Measurements from ENCODE around the gene TFEC.
"Not testable (repeated sequence)": the region's sequence is repeated elsewhere in the genome, so short reads cannot be mapped to it uniquely, and the experiment has no call there.

The TFEC gene

DNA sequence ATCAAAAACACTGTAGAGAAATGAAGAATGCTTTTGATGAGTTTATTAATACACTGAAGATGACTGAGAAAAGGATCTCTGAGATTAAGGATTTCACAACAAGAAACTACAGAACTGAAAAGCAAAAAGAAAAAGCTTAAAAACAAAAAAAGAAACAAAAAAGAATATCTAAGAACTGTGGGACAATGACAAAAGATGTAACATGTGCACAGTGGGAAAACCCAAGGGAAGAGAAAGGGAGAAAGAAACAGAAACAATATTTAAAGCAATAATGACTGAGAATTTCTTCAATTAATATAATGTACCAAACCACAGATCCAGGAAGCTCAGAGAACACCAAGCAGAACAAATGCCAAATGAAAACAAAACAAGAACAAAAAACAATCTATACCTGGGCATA is 42.2 kb downstream of the TFEC start:
- DNase-seq (ENCODE audit: low read depth): no peak

DNA sequence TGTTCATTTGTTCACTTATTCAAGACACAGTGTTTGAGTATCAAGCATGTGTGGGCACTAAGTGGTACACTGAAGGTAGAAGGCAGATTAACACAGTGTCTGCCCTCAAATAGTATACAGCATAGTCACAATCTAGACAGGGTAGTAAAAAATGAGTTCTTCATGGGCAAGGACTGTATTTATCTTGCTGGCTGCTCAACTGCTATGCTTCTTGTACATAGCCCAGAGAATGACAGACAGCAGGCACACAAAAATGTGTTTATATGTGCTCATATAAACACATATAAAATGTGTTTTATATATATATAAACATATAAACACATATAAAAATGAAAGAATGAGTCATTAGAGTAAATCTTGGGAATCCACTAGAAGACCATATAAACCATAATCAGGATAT is 43.1 kb downstream of the TFEC start:
- DNase-seq (ENCODE audit: low read depth): no peak

DNA sequence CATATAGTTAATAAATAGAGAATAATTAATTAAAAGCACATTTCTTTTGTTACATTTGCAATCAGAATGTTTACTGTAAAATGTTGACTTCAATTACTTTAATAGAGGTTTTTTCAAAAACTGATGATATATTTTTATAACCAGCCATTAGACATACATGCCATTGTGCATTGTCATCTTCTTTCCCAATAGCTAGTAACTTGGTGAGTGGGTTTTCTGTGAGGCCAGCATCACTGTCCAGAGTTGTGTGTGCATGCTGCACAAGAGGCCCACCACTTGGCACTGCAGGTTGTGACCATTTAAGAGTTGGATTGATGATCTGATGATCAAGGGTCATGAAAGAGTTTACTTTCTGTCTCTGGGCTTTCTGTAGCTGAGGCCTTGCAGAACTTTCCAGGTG is 46.5 kb downstream of the TFEC start:
- no peak for DNase-seq (ENCODE audit: low read depth)

DNA sequence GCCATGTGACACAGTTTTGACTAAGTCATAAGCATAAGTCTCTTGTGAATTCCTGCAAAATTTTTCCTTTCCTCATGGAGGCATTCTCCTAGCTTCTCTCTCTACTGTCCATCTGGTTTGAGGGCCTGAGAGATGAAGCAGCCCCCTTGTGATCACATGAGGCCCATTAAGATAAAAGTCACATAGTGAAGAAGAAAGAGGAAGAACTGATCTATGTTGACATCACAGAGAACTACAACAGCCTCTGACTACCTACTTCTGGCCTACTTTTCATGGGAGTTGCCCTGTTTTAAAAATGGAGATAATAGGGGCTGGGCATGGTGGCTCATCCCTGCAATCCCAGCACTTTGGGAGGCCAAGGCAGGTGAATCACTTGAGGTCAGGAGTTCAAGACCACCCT is 50.4 kb downstream of the TFEC start:
- no peak for DNase-seq (ENCODE audit: low read depth)

DNA sequence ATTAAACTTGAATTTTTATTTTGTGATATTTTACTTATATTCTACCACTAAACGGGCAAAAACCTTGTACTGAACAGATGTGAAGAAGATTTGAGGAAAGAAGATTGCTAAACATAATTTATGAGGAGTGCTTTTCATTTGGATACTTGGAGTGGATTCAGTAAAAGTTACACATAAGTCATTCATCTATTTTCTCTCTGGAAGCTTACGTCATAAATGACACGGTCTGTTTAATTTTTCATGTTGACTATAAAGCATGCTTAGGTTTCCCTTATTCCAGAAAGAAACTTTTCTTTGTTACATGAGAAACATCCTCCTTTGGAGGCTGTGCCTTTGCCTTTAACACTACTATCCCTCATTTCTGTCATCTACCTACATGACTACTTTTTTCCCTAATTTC is 53.9 kb downstream of the TFEC start:
- no peak for DNase-seq (ENCODE audit: low read depth)

DNA sequence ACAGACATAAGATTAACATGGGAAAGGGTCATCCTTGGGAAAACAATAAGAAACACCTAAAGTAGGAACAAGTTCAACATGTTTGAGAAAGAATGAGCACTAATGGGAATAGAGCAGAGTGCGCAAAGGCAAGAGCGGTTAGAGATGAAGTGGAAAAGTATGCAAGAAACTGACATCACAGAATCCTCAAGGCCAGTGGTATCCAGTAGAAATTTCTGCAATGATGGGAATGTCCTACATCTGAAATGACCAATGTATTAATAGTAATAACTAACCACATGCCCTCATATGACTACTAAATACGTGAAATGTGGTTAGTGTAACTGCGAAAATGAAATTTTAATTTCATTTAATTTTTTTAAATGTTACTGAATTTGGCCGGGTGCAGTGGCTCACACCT is 54.8 kb downstream of the TFEC start:
- DNase-seq (ENCODE audit: low read depth): no peak

DNA sequence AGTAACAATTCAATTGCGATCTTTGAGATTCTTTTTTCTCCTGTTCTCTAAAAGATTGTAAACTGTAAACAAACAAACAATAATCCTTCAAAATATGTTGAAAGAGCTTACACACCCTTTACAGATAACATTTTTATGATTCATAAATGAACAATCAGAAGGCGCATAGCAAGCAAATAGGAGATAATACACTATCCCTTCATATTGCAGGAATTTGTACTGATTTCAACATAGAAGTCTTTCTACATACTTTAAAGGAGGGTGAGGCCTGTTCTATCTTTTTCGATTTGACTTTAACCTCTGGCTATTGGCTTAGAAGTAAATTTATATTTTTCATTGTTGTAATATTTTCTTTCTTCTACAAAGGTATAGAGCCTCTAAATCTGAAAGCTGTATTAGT is 57.2 kb downstream of the TFEC start:
- no peak for DNase-seq (ENCODE audit: low read depth)

DNA sequence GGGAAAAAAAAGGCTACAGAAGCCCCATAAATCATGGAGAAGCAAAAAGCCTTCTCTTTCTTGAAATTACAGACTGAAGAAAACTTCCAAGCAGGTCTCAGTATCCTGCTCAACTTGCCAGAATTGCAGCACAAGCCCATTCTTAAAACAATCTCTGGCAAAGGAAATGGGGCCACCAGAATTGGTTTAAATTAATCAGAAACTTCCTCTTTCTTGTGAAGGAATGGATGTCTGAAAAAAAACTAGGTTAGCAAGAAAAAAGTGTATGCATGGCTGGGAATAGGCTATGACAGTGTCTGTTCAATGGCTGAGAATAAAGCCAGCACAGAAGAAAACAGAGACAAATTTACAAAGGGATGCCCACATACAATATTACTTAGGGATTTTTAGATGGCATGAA is 59.1 kb downstream of the TFEC start:
- DNase-seq (ENCODE audit: low read depth): no peak

DNA sequence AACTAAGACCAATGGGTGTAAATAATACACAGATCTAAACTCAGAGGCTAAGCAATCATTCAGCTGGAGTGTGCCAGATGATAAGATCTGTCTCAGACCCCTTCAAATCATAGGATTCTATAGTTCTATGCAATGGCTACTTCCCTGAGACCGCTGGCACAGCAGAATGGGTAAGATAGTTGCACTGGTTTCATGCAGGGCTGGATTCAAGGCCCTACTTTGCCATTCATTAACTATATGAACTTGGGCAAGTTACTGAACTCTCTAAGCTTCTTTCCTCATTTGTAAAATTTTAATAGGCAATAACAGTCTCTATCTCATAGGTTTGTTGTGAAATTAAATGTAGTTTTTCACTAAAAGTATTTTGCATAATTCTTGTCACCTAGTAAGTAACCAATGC is 62.0 kb downstream of the TFEC start:
- no peak for DNase-seq (ENCODE audit: low read depth)

DNA sequence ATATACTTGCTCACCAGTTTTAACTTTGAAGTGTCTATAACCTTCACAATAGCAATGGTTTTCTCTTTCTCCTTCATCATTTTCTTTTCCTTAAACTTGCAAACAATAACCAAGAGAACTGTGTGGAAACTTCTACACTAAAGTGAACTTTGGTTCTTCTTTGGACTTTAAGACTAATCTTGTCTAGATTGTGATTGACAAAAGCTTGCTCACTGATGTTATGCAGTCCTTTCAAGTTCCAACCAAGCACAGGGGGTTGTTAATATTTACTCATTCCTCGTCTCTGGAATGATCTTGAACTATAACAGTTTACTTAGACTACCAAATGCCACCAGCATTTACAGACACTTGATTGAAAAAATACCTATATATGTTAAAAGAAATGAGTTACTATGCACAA is 62.4 kb downstream of the TFEC start:
- DNase-seq (ENCODE audit: low read depth): no peak

DNA sequence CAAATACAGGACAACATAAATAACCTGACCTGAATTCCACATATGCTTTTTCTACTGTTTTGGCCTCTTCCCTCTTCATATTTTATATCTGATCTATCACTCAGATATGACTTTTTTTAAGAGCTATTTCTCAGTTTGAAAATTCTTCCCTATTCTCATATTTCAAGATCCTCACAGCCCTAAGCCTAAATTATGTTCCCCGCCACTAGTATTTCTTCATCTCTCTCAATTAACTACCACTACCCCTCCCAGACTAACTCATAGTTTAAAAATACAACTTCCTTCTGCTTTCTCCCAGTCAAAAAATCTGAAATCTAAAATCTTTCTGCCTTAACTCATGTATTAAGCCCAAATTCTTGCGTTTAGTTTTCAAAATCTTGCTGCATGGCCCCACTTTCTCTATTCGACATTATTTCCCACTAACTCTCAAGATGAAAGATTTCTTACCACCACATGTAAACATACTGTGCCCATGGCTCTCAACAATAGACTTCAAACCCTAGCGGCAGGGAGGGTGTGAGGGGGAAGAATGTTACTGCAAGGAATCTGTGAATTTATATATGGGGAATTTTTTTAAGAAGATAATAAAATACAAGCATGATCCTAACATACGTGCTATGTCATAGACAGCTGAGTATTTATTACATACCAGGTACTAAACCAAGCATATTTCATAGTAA is 64.6 kb downstream of the TFEC start:
- no peak for DNase-seq (ENCODE audit: low read depth)

DNA sequence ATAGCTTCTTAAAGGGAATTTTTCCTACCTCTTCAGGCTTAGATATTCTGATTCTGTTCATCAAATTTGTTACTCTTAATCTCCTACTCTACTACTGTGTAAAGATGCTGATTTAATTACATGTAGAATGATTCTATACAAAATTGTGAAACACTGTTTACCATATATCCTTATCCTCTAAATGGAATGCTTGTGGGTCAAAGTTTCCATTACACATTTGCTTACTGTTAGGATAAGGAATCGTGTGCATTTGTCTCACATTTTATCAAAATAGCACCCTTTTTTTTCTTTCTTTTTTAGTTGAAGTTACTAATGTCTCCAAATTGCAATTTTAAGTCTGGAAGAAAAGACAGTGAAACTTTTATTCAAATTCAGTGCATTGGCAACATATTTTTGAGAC is 65.3 kb downstream of the TFEC start:
- no peak for DNase-seq (ENCODE audit: low read depth)

DNA sequence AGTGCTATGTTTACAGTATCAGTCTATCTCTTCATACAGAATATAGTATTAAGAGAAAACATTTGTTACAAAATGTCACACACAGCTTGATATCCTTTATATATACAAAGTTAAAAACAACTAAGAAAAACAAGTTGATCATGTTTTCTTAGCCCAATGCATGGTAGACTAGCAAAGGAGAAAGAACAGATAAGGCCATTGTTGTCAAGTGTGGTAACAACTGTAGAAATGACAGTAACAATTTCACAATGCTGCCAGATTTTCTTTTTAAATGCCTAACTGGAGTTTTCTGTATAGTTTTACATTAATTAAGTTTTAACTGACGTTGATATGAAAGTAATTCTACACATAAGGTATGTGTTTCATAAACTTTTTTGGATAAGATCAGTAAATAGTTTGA is 65.8 kb downstream of the TFEC start:
- DNase-seq (ENCODE audit: low read depth): no peak

DNA sequence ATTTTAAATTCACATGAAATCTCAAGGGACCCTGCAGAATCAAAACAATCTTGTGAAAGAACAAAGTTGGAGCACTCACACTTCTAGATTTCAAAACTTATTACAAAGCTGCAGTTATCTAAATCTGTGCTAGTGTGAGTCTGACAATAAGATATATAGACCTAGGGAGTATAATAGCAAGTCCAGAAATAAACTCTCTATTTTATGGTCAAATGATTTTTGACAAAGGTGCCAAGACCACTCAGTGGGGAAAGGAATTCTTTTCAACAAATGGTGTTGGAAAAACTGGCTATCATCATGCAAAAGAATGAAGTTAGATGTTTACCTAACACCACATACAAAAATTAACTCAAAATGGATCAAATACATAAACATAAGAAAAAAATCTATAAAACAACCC is 68.2 kb downstream of the TFEC start:
- DNase-seq (ENCODE audit: low read depth): no peak

DNA sequence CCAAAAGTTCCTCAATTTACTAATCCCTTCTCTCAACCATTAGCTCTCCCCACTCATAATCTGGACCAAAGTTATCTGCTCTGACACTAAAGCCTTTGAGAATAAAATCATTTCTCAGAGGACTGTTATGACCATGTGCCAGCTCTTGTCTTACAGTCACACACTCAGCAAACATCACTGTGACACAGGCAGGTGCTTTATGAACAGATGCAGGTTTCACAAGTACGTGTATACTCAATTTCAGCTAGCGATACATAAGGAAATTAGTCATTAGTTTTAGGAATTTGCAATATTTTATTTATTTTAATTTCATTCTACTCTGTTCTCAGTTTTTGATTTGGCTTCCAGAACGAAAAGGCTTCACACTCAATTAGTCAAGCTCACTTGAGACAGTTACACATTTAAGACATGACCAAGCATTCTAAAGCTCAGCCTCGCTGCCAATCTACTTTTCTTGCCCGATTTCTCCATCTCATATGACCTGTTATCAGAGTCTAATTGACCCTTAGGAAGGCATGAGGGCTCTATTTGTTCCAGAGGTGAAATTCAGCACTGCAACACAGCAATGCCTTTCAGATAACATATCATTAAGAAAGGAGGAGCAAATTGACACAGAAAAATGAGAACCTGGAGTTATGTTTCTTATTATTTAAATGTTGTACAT is 76.8 kb downstream of the TFEC start:
- DNase-seq (ENCODE audit: low read depth): no peak

DNA sequence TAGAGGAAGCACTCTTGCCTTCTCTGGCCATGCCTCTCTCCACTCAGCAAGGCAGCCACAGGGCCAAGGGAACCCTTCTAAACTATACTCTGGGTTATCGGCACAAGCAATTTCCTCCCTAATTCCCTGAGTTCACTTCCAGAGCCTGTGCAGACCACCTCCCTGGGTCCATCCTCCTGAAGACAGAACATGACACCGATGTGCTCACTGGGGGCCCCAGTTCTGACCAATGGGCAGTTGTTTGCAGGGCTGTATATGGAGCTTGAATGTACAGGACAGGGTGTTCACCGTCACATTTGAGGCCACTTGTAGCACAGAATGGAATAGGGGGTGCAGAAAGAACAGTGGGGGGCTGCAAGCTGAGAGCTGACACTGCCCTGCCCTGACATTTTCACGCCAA is 77.7 kb downstream of the TFEC start:
- DNase-seq (ENCODE audit: low read depth): no peak

DNA sequence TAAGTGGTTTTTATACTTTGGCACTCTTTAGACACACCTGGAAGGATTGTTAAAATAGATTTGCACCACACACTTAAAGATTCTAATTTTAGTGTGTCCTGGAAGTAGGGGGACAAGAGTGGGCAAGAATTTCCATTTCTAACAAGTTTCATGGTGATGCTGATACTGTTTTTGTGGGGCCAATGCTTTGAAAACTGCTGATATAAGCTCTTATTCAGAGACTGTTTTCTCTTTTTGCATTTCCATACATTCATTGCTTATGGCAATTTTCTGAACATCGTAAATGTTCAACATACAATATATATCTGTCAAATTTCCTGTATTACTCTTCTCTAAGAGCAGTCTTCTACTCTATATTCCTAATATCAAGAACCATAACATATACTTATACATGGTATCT is 79.0 kb downstream of the TFEC start:
- no peak for DNase-seq (ENCODE audit: low read depth)

DNA sequence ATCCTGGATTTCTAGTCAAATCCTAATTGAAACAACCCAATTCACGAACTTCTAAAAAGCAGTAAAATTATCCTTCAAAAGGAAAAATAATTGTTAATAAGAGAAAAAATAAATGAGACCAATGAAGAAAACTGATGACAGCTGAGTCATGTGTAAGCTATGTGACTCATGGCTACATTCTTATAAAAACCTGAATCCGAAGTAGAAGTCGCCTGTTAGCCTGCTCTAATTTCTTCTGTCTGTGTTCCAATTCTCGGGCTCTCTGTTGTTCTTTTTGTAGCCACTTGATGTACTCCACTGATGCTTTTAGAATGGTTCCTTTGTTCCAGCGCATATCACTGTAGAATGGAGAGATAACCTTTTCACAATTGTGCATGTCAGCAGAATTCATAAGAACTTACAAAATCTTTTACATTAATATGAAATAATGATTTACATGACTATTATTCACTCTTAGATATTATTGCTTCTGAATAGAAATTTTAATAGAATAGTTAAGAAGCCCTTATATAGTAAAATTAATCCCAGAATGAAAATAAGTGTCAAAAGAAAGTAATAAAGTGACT is 88.8 kb downstream of the TFEC start:
- no peak for DNase-seq (ENCODE audit: low read depth)

DNA sequence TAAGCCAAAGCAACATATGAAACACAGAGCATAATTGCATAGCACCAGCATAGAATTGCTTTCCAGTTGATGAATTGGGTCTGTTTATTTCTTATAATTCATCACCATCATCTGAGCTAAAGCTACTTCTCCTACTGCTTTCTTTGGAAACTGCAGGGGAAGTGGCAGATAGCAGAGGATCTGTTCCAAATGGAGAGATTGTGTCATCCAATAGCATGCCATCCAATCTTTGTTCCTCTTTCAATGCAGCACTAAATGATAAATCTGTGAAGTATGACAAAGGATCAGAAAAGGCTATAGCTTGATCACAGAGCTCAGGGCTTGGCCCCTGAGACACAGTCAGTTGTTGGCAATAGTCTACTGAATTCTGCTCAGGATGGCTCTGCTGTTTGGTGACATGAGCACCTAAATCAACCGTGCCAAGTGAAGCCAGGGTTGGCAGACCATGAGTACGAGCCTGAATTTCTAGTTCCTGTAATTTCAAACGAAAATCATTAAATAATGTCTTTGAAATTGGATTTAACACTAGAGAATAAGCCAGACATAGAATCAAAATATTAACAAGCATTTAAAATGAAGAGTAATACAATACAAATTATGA is 90.0 kb downstream of the TFEC start:
- no peak for DNase-seq (ENCODE audit: low read depth)

DNA sequence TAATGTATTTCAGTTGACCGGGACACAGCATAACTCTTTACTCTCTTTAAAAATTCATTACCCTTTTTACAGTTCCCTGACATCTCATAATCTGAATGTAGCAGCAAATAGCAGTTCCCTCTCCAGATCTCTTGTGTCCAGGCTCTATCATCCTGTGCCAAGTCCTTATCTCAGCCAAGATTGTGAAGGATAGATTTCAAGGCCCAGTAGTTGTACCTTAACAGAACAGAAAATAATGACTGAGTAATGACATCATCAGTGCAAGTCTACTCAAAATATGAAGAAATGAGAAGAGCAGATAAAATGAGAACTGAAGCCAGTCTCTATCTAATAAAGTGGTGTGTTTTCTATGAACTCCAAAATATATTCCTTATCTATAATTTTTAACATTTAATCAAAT is 92.6 kb downstream of the TFEC start:
- no peak for DNase-seq (ENCODE audit: low read depth)

DNA sequence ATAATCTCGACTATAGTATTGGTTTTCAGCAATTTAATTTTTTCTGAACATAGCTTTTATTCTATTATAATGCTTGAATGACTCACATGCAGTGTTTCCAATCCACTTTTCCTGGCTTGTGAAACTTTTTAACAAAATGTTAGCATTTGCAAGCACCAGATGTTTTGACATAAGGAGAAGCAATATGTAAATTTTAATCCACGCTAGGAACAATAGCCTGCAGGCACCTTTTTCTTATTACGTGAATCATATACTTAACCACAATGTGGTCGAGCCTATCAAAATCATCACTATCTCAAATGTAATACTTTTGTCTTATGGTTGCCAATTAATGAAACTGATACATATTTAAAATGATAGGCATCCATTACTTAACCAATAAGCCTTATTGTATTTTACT is 97.1 kb downstream of the TFEC start:
- DNase-seq (ENCODE audit: low read depth): peak; percentile 31

DNA sequence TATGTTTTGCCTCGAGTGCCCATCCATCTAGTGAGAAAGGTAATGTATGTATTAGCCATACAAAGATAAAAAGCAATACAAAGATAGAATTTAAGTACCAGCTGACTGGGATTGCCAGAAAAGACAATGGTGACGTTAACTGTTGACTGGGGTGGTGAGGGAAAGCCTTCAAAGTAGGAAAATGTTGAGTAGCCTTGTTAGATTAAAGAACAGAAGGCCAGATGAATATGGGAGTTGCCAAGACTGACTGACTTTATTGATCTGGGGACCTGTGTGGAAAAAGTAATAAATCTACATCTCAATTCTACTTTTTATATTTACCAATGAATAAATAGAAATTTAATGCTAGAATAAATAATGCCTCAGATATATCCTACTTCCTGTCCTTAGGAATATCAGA is 97.7 kb downstream of the TFEC start:
- no peak for DNase-seq (ENCODE audit: low read depth)

DNA sequence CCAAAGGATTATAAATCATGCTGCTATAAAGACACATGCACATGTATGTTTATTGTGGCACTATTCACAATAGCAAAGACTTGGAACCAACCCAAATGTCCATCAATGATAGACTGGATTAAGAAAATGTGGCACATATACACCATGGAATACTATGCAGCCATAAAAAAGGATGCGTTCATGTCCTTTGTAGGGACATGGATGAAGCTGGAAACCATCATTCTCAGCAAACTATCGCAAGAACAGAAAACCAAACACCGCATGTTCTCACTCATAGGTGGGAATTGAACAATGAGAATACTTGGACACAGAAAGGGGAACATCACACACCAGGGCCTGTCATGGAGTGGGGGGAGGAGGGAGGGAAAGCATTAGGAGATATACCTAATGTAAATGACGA is 100.4 kb downstream of the TFEC start:
- DNase-seq (ENCODE audit: low read depth): not testable (repeated sequence)

DNA sequence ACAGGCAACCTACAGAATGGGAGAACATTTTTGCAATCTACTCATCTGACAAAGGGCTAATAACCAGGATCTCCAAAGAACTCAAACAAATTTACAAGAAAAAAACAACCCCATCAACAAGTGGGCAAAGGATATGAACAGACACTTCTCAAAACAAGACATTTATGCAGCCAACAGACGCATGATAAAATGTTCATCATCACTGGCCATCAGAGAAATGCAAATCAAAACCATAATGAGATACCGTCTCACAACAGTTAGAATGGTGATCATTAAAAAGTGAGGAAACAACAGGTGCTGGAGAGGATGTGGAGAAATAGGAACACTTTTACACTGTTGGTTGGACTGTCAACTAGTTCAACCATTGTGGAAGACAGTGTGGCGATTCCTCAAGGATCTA is 100.8 kb downstream of the TFEC start:
- DNase-seq (ENCODE audit: low read depth): not testable (repeated sequence)
